Vagina (tissue), 2 donors: ENCODE data around the gene ATP7B.

ENCODE experiments used
- POLR2A ChIP-seq, 2 donors: fragments of 450-650 bp; IDR thresholded peaks; one replicate each; pipeline ENCODE4 v1.6.1; 2017; ENCODE audit warnings: antibody characterized with exemption in 2 of 2, mild to moderate bottlenecking in 2 of 2, moderate library complexity in 2 of 2
- TF ChIP-seq, protein P1 (sequence below), 3 experiments: fragments of 450-650 bp in 2 of 3; fragments of 200-600 bp in 1 of 3; sonication (generic) in 1 of 3; IDR thresholded peaks; one replicate each; pipeline ENCODE4 v1.5.1; 2017 to 2019; ENCODE audit warnings: antibody characterized with exemption in 3 of 3, mild to moderate bottlenecking in 2 of 3, moderate library complexity in 2 of 3

- TF ChIP-seq, protein P1, sequence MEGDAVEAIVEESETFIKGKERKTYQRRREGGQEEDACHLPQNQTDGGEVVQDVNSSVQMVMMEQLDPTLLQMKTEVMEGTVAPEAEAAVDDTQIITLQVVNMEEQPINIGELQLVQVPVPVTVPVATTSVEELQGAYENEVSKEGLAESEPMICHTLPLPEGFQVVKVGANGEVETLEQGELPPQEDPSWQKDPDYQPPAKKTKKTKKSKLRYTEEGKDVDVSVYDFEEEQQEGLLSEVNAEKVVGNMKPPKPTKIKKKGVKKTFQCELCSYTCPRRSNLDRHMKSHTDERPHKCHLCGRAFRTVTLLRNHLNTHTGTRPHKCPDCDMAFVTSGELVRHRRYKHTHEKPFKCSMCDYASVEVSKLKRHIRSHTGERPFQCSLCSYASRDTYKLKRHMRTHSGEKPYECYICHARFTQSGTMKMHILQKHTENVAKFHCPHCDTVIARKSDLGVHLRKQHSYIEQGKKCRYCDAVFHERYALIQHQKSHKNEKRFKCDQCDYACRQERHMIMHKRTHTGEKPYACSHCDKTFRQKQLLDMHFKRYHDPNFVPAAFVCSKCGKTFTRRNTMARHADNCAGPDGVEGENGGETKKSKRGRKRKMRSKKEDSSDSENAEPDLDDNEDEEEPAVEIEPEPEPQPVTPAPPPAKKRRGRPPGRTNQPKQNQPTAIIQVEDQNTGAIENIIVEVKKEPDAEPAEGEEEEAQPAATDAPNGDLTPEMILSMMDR (IDR thresholded peaks at IDR 0.05): no peak
- no peak for TF ChIP-seq POLR2A (IDR thresholded peaks at IDR 0.05)
Measured at GRCh38 chr13:51887468-51887867, 123.8 kb downstream of the ATP7B start.
